GM21529 (cell line): ENCODE results near the gene SELENOS.

Experiments
- ATAC-seq: cut with Tn5 transposase; IDR thresholded peaks from one replicate; pipeline ENCODE4 v1.9.1; 2021; ENCODE audit not compliant: unreplicated experiment

The SELENOS gene, protein sequence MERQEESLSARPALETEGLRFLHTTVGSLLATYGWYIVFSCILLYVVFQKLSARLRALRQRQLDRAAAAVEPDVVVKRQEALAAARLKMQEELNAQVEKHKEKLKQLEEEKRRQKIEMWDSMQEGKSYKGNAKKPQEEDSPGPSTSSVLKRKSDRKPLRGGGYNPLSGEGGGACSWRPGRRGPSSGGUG

DNA sequence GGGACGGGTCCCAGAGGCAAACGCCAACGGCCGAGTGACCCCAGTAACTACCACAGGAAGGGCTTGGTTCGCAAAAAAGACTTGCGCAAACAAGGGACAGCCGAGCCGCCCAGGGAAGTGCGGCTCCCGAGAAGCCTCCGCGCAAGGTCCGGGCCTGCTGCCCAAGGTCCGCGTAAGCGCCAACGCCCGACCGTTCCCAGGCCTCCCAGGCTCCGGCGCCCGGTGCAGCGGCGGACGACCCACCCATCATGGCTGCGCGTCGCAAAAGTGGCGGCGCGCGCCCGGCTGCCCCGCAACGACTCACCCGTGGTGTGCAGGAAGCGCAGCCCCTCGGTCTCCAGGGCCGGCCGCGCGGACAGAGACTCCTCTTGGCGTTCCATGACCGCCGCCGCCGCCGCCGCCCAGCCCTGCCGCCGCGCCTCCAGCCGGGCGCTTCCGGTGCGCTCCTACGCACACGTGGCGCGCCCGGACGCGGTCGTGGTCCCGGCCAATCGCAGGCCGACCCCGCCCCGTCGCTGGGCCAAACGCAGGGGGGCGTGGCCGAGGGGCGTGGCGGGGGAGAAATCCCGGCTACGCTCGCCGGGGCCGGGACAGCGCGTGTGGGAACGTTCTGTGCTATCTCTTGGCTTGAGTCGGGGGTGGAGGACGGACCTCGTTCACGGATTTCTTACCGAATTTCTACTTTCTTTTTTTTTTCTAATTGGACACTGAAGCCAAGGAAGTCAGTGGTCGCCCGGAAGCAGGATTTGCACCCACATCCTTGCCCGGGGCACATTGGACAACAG, at the start of gene SELENOS:
SELENOS (minus strand) TSS at position 448 of the 785 bp plus-strand sequence; CDS start at position 380, 68 bp downstream.
- ATAC-seq = peak; percentile 86

DNA sequence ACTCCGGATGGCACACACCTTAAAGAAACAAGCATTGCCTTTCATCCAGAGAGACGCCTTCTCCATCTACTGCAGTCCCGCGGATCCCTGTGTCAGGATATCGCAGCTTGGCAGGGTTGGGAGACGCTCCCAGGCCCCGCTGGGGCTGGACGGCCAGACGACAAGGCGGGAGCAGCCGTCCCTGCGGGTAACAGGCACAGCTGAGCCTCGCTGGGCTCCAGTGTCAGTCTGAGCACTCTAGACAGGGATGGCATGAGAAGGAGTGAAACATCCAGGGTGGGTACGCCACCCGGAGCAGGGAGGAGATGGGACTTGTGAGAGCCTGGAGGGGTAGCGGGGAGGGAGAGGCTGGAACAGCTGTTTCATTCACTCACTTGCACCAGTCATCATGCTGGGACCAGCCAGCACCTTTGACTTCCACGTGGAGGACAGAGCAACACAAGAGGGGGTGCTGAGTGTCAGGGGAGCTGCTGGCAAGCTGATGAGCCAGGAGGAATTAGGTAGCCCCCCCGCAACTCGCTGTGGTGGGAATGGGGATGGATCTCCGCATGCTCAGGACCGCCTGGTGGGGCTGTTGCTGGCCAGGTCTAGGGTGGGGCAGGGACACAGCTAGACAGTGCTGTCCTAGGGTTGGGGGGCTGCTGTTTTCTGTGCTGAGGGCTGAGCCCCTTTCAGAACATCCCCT, 49.3 kb upstream of the SELENOS start:
- no peak for ATAC-seq

DNA sequence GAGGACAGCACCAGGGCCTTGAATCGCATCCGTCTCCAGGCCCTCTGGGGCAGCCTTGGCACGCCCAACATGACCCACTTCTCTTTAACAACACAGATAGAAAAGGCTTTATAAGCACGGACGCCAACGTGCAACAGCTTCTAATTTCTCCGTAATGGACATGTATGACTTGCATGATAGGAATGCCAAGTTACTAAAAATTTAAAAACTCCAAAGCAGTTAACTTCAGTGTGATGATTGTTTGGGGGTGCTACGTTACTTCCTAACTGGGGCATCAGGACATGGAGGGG, 48.7 kb upstream of the SELENOS start:
- no peak for ATAC-seq

DNA sequence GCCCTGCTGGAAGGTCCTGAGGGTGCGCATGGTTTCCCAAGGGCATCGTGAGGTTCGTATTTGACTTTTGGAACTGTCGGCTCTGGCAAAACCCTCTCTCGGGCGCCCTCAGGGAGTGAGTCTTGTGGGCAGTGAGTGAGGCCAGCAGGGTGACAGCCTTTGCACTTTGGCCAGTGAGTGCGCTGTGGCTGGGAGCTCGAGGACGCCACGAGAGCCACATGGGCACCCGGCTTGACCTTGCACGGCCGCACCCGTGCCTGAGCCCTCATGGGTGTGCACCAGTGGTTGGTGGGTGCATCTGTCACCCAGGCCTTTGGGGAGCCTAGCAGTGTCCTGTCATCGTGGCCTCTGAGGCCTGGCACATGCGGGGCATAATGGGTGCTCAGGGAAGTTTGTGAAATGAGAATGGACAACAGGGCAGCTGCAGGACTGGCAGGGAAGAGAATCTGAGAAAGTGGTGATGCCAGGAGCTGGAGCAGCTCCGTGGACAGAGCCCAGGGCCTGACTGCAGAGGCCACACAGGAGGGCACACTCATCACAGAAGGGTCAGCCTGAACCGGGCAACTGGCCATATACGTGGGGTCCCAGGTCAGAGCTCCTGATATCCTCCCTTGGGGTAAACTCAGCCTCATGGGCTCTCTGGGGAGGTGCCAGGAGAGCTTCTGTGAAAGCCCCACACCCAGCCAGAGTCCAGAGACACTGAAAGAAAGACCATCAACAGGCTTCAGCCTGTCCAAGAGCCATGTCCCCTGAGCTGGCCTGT, 48.2 kb upstream of the SELENOS start:
- no peak for ATAC-seq

DNA sequence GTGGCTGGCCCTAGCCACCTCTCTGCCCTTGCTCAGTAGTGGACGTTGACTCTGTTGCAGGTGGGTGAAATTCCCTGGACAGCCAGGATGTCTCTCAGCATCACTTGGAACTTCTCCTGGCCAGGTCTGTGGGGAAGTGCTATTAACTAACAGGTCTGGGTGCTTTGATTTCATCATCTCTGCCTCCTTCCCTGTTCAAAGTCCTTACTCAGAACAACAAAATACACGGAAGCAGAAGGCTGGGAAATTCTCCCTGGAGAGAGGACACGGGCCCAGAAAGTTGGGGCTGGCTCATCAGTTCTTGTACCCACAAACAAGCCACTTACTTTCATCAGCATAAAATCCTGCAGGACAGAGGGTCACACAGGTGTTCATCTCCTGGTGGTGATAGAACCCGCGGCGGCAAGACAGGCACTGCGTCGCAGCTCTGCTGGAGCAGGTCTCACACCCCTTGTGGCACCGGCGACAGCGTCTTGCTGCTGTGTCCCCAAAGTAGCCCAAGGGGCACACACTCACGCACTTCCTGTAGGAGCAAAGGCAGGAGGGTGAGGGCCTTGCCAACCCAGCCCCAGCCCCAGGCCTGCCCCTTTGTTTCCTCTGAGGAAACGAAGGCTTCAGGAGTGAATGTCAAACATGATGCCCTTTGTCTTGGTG, 47.4 kb upstream of the SELENOS start:
- no peak for ATAC-seq

DNA sequence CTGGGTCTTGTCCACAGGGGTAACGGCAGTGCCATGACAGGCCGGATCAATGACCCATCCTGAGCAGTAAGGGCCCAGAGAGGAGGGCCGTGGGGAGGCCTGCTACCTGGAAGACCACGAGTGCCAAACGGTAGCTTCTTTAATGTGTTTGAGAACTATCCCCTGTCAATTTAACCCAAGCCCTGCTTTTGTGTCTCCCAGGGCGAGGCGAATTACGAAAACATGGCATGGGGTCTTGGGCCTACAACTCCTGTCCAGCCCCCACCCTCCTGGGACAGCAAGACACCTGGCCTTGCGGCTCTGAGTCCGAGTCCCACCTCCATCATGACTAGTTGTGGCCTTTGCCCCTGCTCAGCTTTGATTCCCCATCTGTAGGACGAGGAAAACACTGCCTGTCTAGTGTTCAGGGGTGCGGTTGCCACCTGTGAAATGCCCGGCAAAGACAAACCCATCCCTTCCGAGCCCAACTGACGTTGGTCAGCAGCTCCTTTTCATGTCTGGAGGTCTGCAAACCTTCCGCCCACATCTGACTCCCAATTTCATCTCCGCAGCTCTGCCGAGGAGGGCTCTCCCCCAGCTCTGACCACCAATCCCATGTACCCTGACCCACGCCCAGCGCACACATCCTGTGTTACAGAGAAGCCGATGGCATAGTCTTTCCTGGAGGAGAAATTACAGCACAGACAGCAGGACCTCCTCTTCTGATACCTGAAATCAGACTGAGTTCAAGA, 46.7 kb upstream of the SELENOS start:
- no peak for ATAC-seq

DNA sequence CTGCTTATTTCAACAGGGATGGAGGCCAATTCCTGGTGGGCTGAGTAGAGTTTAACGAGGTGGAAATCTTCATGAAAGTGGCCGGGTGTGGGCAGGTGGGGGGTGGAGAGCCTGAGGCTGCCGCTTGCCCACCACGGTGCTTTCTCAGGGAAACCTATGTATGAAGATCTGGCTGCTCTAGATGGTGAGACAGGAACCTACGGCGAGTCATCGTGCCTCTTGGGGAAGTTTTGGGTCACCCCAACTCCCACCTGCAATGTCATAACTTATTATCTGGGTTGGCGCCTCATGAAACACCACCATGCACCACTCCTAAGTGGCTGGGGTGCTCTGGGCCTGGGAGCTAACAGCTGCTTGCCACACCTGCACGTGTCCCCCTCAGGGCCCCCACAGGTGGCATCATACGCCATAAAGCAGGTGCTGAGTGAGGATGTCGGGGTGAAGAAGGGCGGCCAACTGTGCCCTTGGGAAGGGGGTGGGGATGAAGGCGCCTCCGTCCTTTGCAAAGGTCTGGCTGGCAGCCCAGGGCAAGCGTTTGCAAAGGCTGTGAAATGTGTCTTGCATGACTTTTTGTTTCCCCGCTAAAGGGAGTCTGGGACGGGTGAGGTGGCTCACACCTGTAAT, 45.7 kb upstream of the SELENOS start:
- no peak for ATAC-seq

DNA sequence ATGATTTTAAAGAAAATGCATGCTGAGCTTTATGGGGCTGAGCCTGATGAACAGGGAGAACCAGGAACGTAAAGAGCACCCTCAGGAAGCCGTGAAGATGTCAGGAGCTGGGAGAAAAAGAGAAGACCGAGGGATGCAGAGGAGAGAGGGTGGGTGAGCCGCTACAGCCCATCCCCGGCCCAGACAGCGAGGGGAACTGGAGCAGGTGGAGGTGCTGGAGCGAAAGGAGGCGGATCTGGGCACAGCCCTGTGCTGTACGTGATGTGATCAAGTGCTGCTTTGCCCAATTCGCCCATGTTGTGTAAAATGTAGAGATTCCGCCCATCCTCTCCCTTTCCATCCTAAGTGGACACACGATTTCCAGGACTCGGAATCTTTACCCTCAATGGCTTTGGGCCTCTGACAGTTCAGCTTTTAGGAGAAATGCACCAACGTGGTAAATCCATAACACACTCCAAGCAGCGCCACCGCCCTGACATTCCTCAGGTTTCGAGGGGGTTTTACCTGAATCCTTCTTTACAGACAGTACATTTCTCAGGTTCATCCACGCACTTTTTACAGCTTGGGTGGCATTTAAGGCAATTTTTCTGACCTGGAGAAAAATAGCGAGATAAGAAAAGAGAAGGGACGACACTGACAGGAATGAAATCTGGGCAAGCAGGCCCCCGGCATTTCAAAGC, 44.9 kb upstream of the SELENOS start:
- ATAC-seq = no peak

DNA sequence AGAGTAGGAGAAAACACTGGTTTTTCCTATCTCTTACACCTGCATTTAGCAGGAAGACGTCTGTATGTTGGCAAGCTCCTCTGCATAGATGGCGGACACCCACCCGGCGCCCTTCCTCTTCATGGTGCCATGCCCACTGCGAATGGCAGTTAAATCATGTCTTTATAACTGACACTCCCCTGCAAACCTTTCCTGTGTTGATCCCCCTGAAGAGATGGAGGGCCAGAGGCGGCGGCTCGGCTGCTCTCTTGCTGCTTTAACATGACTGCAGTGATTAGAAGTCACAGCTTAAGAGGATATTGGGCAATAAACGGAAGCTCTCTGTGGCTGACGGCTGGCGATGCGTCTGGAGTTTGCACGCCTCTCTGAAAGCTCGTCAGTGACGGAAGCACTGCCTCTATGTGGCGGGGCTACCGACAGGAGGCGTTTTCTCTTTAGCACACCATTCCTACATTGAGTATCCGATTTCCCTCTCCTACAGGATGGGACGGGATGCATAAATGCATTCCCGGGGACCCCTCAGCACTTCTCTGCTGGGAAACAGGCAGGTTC, 43.3 kb upstream of the SELENOS start:
- ATAC-seq = no peak

DNA sequence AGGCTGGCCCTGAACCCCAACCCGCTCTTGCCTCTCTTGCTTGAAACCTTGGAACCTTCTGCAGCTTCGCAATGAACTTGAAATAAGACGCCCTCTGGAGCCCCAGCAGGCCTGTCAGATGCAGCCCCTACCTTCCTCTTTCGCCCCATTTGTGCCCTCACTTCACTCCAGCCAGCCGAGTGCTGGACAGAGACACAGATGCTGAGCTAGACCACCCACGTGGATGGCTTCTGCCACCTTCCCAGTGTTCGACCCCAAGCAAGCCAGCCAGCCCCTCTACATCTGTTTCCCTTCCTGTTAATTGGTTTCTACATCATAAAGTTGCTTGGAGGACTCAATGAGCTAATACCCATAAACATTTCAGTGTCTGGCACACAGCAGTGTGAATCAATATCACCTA, 41.6 kb upstream of the SELENOS start:
- ATAC-seq = no peak

DNA sequence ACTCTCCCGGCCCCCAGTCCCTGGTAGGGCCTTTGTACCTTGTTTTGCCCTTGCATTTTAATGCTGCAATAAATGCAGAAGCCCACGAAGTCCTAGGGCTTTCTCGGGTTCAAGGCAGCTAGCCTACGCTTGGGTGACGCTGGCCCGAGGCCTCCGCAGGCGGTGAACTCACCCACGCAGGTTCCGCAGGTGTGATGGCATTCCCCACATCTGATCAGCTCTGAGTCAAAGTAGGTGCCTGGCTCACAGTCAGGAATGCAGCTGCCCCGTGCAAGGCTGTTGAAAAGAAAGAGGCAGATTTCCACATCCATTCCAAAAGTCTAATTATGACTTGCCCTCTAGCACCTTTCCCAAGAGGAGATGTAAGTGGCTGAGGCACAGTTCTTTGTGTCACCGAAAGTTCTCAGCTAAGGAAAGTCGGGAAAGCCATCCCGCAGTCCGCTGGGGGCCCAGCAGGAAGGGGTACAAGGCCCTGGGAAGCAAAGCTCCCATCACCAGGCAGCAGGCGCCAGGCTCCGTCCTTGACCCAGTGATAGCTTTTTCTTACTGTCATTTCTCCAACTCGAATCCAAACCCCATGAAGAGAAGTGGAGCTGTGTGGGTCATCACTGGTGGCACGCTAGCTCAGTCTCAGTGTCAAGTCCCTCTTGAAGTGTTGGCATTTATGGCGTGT, 41.0 kb upstream of the SELENOS start:
- no peak for ATAC-seq

DNA sequence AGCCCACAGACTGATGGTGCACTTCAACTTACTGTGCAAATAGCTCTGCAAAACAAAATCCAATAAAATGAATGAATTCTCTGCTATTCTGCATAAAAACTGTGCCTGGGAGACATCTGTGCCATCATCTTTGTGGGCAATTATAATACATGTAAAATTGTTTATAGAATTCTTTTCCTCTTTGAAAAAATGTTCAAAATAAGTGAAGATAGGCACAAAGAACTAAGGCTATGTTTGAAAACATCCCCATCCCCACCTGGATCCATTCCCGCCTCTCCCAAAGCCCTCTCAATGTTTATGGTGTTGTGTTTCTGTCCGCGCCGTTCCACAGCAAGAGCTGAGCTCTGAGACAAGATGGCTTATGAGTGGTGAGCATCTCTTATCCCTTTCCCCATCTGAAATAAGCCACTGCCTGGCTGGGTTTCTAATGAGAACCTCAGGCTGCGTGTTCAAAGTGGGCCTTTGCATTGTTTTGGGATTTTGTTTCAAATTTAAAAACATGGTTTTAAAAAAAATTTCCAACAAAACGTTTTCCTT, 40.1 kb upstream of the SELENOS start:
- ATAC-seq = no peak

DNA sequence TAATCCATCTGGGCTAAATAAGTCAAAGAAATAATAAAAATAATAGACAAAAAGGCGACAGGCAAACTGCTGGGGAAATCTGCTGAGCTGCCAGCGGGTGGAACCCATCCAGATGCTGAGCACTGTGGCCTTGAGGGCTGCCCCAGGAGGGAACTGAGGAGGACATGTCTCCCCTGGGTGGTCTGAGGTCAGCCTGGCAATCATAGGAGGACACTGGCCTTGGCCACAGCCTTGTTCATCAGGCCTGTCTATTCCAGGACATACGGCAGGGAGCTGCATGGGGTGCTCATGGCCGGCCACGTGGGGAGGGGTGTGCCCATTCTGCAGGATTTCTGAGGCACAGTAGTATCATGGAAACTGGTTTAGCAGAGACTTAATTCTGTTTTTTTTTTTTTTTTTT, 39.2 kb upstream of the SELENOS start:
- ATAC-seq = no peak

DNA sequence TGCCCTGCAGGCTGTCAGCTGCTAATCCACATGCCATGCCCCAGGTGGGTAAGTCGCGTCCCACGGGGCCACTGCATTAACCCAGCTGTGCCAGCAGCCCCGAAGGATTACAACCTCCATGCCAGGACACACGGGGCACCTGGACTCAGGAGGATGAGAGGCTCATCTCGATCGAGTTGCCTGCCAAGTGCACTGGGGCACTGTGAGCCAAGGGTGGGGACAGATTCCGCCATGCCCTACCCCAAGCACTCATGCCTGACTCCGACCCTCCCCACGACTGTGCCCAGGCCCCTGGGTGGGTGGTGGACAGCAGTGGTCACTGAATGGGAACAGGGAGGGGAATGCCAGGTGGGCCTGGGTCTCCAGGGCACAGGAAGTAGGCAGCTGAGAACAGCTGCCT, 38.5 kb upstream of the SELENOS start:
- ATAC-seq = no peak

DNA sequence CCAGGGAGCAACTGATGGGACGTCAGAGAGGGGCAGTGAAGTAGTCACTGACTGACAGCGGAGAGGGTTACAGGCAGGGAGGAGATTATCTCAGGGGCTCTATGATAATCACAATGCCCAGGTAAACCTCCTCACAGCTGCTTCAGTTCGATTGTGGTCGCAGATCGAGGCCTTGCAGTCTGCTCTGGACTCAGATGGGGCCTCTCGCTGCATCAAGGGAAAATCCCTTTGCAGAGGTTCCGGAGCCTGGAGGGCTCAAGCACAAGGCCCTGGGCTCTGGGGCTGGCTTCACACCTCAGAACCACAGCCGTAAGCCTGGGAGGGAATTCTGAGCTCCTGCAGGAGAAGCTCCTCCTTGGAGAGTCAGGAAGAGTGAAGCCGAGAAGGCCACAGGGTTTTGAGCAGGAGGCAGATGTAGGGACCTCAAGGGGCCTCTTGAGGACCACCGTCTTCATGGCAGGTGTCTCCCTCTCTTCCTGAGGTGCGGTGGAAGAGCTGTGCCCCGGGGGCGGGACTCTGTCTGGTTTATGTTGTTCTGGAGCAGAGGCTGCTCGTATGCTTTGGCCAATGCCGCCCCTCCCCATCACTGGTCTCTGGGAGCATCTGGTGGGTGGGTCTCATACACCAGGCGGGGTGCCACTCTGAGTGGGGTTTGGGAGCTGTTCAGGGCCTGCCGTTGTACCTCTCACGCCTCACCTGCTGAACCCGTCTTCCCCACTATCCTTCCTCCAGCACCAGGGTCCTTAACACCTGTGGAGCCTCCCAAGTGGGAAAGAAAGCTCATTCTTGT, 37.2 kb upstream of the SELENOS start:
- no peak for ATAC-seq

DNA sequence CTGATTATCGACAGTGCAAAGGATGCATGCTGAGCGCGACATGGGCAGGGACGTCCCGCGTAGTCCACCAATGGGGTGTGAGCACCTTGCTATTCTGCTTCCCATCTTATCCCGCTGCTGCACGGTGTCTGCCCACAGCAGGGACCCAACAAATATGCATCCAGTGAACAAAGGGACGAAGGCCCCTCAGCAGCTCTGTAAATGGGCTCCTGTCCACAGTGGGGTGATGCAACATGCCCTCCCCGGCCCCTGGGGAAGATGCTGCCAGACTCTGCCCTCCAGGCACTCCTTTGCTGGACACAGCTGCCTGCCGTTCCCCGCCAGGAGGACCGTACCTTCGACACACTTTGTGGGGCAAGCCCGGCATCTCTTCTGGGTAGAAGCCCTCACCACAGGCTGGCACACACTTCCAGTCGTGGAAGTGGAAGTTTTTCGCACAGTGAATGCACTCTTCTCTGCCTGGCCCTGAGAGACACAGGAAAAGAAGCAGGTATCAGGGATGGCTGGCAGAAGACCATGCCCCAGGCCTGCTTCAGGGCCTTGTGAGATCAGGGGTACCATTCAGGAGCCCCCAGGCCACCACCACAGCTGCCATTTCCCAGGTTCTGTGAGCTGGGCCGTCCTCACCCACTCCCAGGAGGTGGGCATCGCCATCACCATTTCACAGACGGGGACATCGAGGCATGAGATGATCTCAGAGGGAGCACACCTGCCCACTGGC, 35.9 kb upstream of the SELENOS start:
- ATAC-seq = no peak

DNA sequence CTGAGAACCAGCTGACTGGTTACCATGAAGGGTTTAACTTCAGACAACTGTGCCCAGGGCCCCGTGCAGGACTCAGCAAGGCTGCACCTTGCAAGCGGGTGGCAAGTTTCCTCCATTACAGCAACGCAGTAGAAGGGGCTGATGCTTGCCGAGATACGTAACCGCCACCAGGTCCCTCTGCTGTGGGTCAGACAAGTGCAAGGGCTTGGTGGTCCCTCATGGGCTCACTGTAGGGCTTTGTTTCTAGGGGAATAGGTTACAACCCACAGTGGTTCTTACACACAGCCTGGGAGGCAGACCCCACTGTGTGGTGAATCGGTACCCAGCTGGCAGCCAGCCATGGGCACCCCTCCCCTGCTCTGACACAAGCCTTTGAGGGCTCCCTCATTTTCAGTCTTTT, 33.2 kb upstream of the SELENOS start:
- ATAC-seq = no peak
